ENCODE data around the gene IRF4.
A peak's percentile ranks its signal among the peaks of the same experiment; 100 is the strongest.

IRF4 gene

DNA sequence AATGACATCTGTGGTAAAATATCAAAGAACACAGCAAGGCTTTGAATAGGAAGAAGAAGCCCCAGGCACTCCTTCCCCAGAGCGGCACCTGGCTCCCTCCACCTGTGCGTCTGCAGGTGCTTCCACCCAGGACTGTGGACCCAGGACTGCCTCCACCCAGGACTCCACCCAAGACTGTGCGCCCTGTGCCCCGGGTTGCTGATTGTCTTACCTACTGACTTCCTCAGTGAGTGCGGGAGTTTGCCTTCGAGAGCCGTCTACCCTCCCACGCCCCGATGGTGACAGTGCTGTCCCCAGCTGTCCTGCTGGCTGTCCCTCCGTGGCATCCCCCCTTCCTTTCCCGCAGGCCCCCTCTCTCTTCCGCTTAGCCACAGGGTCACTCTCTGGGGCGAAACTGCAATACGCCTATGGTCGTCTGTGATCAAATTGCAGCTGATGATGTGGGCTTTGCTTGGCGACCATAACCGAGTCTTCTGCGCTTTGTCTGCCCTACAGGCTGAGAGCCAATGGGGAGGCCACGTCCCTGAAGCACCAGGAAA, 52.1 kb downstream of the IRF4 start:
- no peak for DNase-seq (ENCODE audit: low read depth in 2 of 2)

GRCh38 chr6:444653-445275, 53.2 kb downstream of the IRF4 start:
- DNase-seq (ENCODE audit: low read depth in 2 of 2), result no peak

- no peak for DNase-seq (ENCODE audit: low read depth in 2 of 2)
These were observed 54.2 kb downstream of the IRF4 start for GRCh38 chr6:445571-446417.

- peak; percentile 92 to 93 for DNase-seq (ENCODE audit: low read depth in 2 of 2)
These were observed 55.1 kb downstream of the IRF4 start for GRCh38 chr6:446418-447366.

DNA sequence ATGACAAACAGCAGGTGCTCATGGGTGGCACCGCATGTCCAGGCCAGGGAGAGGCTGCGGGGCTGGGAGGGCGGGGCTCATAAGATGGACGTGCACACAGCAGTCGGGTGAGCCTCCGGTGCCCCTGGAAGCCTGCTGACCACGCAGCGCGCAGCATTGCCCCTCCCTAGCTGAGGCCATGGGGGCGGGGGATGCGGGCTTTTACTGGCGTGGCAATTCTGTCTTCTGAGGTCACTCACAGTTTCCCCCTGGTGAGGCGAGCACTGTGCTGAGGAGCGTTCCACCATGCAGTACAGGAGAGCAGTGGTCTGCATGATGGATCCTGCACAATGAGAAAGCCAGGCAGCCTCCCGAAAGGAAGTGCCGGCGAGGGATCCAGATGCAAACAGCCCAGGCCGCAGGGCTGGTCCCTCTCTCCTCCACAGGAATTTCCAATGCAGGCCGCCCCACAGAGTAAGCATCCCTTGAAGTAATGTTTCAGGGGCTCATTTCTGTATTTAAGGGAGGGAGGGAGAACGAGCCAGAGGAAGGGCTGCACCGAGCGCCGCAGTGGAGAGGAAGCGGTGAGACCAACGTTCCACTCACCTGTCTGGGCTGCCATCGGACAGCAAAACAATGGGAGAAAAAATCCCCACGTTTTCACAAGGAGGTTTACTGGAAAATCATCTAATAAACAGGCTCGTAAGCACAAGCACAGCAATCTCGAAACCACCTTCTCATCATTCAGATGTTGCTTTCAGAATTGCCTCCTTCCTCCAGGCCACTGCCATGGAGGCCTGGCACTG, 56.0 kb downstream of the IRF4 start:
- DNase-seq (ENCODE audit: low read depth in 2 of 2), result peak in 1 of 2 donors; percentile 42

- DNase-seq (ENCODE audit: low read depth in 2 of 2), result no peak
These were observed 56.9 kb downstream of the IRF4 start for GRCh38 chr6:448296-449056.

GRCh38 chr6:449057-449430, 57.5 kb downstream of the IRF4 start:
- no peak for DNase-seq (ENCODE audit: low read depth in 2 of 2)

DNA sequence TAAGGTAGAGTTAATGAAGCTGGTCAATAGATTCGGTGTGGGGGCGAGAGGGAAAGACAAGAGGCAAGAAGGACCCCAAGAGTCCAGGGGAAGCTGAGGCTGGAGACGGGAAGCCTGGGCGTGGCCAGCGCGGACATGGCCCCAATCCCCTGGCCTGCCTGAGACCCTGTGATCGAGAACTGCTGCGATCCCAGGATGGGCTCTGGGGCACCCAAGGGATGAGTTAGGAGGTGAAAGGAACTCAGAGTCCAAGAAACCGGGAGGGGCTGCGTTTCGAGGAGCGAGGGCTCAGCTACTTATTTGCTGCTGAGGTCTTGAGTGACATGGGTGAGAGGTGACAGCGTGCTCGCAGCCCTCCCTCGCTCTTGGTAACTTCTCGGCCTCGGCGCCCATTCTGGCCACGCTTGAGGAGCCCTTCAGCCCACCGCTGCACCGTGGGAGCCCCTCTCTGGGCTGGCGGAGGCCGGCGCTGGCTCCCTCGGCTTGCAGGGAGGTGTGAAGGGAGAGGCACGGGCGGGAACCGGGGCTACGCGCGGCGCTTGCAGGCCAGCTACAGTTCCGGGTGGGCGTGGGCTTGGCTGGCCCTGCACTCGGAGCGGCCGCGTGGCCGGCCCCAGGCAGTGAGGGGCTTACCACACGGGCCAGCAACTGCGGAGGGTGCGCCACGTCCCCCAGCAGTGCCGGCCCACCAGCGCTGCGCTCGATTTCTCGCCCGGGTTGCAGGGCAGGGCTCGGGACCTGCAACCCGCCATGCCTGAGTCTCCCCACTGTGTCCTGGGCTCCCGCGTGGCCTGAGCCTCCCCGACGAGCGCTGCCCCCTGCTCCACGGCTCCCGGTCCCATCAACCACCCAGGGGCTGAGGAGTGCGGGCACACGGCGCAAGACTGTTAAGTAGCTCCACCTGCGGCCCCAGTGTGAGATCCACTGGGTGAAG, 58.2 kb downstream of the IRF4 start:
- no peak for DNase-seq (ENCODE audit: low read depth in 2 of 2)

DNA sequence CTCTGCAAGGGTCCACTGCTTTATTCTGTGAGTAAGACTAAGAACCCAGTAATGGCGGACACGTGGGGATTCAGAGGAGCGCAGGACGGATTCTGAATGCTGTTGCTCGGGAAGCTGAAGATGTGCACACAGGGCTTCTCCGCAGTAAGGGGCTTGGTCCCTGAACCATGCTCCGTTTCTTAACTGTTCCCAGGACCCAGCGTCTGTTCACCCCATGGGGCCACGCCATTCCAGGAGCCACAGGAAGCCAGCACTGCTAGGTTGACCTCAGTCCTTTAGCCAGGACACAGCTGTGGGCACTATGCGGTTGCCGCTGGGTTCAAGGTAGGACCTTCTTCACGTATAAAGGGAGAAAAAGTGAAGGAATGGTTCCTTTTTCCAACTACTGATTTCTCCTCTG, 59.8 kb downstream of the IRF4 start:
- no peak for DNase-seq (ENCODE audit: low read depth in 2 of 2)

- no peak for DNase-seq (ENCODE audit: low read depth in 2 of 2)
These were observed 60.3 kb downstream of the IRF4 start for GRCh38 chr6:451847-452246.

GRCh38 chr6:452301-453067, 60.9 kb downstream of the IRF4 start:
- DNase-seq (ENCODE audit: low read depth in 2 of 2), result no peak

DNA sequence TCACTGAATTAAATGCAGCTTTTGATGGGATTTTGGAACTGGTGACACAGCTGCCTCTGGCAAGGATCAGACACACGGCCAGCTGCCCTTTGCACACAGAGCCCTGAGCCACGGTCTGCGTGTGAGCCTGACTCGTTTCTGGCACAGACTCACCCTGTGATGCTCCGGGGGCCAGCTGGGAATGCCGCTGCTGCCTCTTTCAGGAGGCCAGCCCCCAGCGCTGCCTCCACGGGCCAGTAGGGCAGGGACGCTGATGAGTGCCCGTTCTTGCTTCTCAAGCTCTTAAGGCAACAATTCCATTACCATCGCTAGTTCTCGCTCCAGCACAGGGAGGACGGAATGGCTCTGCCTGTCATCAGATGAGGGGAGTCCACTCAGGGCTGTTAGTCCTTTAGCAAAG, 61.6 kb downstream of the IRF4 start:
- DNase-seq (ENCODE audit: low read depth in 2 of 2), result no peak

DNA sequence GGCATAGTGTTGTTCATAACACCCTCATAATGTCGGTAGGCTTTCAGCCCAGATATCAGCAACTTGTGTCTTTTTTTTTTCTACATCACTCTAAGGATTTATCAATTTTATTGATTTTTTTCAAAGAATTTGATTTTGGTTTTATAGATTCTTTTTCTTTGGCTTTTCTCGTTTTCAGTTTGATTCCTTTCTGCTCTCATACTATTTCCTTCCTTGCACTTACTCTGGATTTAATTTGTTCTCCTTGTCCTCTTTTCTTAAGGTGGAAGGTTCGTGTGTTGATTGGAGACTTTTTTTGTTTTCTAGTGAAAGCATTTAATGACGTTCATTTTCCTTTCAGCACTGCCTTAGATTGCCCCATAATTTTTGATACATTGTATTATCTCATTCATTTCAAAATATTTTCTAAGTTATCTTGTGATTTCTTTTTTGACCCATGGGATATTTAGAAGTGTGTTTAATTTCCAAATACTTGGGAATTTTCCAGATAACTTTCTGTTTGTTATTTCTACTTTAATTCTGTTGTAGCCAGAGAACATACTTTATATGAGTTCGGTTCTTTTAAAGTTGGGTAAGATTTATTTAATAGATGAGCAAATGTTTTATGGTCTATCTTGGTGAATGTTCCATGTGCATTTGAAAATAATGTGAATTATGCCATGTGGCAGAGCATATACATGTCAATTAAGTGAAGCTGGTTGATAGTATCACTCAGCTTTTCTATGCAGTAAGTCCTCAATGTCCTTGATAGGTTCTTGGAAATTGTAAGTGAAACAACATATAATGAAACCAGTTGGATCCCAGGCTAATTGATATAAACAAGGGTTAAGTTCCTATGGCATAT, 62.8 kb downstream of the IRF4 start:
- no peak for DNase-seq (ENCODE audit: low read depth in 2 of 2)

- peak; percentile 39 to 51 for DNase-seq (ENCODE audit: low read depth in 2 of 2)
These were observed 63.5 kb downstream of the IRF4 start for GRCh38 chr6:455006-455585.

DNA sequence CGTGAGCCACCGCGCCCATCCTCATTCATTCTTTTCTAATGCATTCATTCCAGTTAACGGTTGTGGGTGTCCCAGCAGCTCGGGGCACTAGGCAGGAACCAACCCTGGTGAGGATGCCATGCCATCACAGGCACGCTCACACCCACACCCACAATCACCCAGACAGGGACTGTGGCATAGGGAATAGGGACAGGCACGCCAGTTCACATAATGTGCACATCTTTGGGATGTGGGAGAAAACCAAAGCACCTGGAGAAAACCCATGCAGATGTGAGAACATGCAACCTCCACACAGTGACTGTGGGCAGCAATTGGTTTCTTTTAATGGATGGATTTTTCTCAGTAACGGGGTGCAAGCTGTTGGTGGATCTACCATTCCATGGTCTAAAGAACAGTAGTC, 64.3 kb downstream of the IRF4 start:
- no peak for DNase-seq (ENCODE audit: low read depth in 2 of 2)

GRCh38 chr6:456358-456867, 64.9 kb downstream of the IRF4 start:
- DNase-seq (ENCODE audit: low read depth in 2 of 2), result no peak

DNA sequence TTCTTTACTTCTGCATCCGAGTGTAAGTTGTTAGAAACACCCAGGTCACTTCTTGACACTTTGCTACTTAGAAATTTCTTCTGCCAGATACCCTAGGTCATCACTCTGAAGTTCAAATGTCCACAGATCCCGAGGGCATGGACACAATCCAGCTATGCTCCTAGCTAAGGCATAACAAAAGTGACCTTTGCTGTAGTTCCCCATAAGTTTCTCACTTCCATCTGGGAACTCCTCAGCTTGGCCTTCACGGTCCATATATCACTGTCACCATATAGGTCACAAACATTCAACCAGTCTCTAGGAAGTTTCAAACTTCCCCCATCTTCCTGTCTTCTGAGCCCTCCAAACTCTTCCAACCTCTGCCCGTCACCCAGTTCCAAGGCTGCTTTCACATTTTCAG, 65.3 kb downstream of the IRF4 start:
- DNase-seq (ENCODE audit: low read depth in 2 of 2), result no peak
